HEK293 (cell line): Measurements from ENCODE around the gene HDGF.

Experiments
- CTCF ChIA-PET: fragments of 350-600 bp; formaldehyde crosslinking; extraction: SDS; loops from one replicate; lab custom pipeline; 2021; ENCODE audit warnings: antibody characterized with exemption; lab: Yijun Ruan, JAX
- POLR2A ChIA-PET: fragments of 300-600 bp; formaldehyde crosslinking; extraction: SDS; loops from one replicate; lab custom pipeline; 2020; ENCODE audit warnings: antibody characterized with exemption, inconsistent platforms; lab: Yijun Ruan, JAX
- H3K27ac ChIP-seq: fragments of 200-500 bp; sonication (Bioruptor generic); 2 replicates; pipeline ENCODE4 v1.5.1; 2014; ENCODE audit warnings: low read depth, low read length, control low read depth, inconsistent platforms; ENCODE audit errors: extremely low read depth
- H3K36me3 ChIP-seq, 2 experiments: fragments of 200-500 bp in 1 of 2; sonication (Bioruptor generic) in 1 of 2; 1 replicate in 1 of 2; 2 replicates in 1 of 2; pipeline ENCODE4 v1.5.1; 2014 to 2017; ENCODE audit warnings: inconsistent platforms in 2 of 2, low read length in 2 of 2; ENCODE audit not compliant: control insufficient read depth in 2 of 2, insufficient read depth in 1 of 2
- H3K4me1 ChIP-seq: fragments of 200-500 bp; sonication (Bioruptor generic); 2 replicates; pipeline ENCODE4 v1.5.1; 2014; ENCODE audit warnings: mild to moderate bottlenecking, low read length, inconsistent platforms; ENCODE audit not compliant: control insufficient read depth, insufficient read depth
- H3K4me3 ChIP-seq: 2 replicates; pipeline ENCODE4 v1.5.1; 2011; ENCODE audit warnings: low read depth, mild to moderate bottlenecking, control low read depth, low read length, moderate library complexity
- H3K9me3 ChIP-seq: fragments of 200-500 bp; sonication (Bioruptor generic); 2 replicates; pipeline ENCODE4 v1.5.1; 2014; ENCODE audit warnings: low read depth, low read length, inconsistent platforms; ENCODE audit not compliant: control insufficient read depth, insufficient read depth
- GFI1B ChIP-seq: fragments of 450-650 bp; formaldehyde crosslinking; IDR thresholded peaks from 2 replicates; pipeline ENCODE4 v1.5.1; 2016; ENCODE audit warnings: missing biosample characterization, missing genetic modification characterization
- IKZF3 ChIP-seq: fragments of 450-650 bp; IDR thresholded peaks from 2 replicates; pipeline ENCODE4 v1.5.0; 2018; ENCODE audit warnings: missing biosample characterization, mild to moderate bottlenecking, missing genetic modification characterization, moderate library complexity
- PRDM6 ChIP-seq: fragments of 450-650 bp; formaldehyde crosslinking; IDR thresholded peaks from 2 replicates; pipeline ENCODE4 v1.5.1; 2017; ENCODE audit warnings: missing biosample characterization, missing genetic modification characterization
- ZBTB48 ChIP-seq: fragments of 450-650 bp; formaldehyde crosslinking; IDR thresholded peaks from 2 replicates; pipeline ENCODE4 v1.5.1; 2016; ENCODE audit warnings: missing biosample characterization, missing genetic modification characterization
- ZBTB7A ChIP-seq: fragments of 450-650 bp; formaldehyde crosslinking; IDR thresholded peaks from 2 replicates; pipeline ENCODE4 v1.5.1; 2016; ENCODE audit warnings: low read depth, missing biosample characterization, missing genetic modification characterization
- ZFP3 ChIP-seq: fragments of 450-650 bp; formaldehyde crosslinking; IDR thresholded peaks from 2 replicates; pipeline ENCODE4 v1.5.1; 2016; ENCODE audit warnings: low read depth, missing biosample characterization, missing genetic modification characterization
- ZFP37 ChIP-seq: fragments of 450-650 bp; formaldehyde crosslinking; IDR thresholded peaks from 2 replicates; pipeline ENCODE4 v1.5.1; 2016; ENCODE audit warnings: missing biosample characterization, missing genetic modification characterization
- ZNF121 ChIP-seq: fragments of 450-650 bp; formaldehyde crosslinking; IDR thresholded peaks from 2 replicates; pipeline ENCODE4 v1.5.1; 2016; ENCODE audit warnings: missing biosample characterization, missing genetic modification characterization
- ZNF155 ChIP-seq: fragments of 450-650 bp; formaldehyde crosslinking; IDR thresholded peaks from 2 replicates; pipeline ENCODE4 v1.5.1; 2016; ENCODE audit warnings: missing biosample characterization, missing genetic modification characterization
- ZNF157 ChIP-seq: fragments of 450-650 bp; formaldehyde crosslinking; IDR thresholded peaks from 2 replicates; pipeline ENCODE4 v1.5.1; 2016; ENCODE audit warnings: missing biosample characterization, missing genetic modification characterization
- ZNF2 ChIP-seq: fragments of 450-650 bp; formaldehyde crosslinking; IDR thresholded peaks from 2 replicates; pipeline ENCODE4 v1.5.1; 2016; ENCODE audit warnings: missing biosample characterization, missing genetic modification characterization
- ZNF23 ChIP-seq: fragments of 450-650 bp; formaldehyde crosslinking; IDR thresholded peaks from 2 replicates; pipeline ENCODE4 v1.5.1; 2016; ENCODE audit warnings: missing biosample characterization, missing genetic modification characterization, borderline replicate concordance
- ZNF292 ChIP-seq: fragments of 450-650 bp; formaldehyde crosslinking; IDR thresholded peaks from 2 replicates; pipeline ENCODE4 v1.5.1; 2016; ENCODE audit warnings: low read depth, missing biosample characterization, missing genetic modification characterization, borderline replicate concordance
- ZNF366 ChIP-seq: fragments of 450-650 bp; formaldehyde crosslinking; conservative IDR thresholded peaks from 2 replicates; pipeline ENCODE4 v1.5.1; 2016; ENCODE audit warnings: missing biosample characterization, missing genetic modification characterization
- ZNF433 ChIP-seq: fragments of 450-650 bp; formaldehyde crosslinking; IDR thresholded peaks from 2 replicates; pipeline ENCODE4 v1.5.1; 2016; ENCODE audit warnings: missing biosample characterization, missing genetic modification characterization, low read depth
- ZNF510 ChIP-seq: fragments of 450-650 bp; formaldehyde crosslinking; IDR thresholded peaks from 2 replicates; pipeline ENCODE4 v1.5.1; 2018; ENCODE audit warnings: mild to moderate bottlenecking, missing genetic modification characterization, missing biosample characterization; ENCODE audit not compliant: insufficient replicate concordance
- ZNF561 ChIP-seq: fragments of 450-650 bp; IDR thresholded peaks from 2 replicates; pipeline ENCODE4 v1.5.1; 2018; ENCODE audit warnings: missing biosample characterization, missing genetic modification characterization, borderline replicate concordance
- ZNF600 ChIP-seq: fragments of 450-650 bp; formaldehyde crosslinking; IDR thresholded peaks from 2 replicates; pipeline ENCODE4 v1.5.1; 2016; ENCODE audit warnings: missing biosample characterization, missing genetic modification characterization
- ZNF610 ChIP-seq: fragments of 450-650 bp; formaldehyde crosslinking; IDR thresholded peaks from 2 replicates; pipeline ENCODE4 v1.5.1; 2016; ENCODE audit warnings: missing biosample characterization, missing genetic modification characterization, borderline replicate concordance
- ZNF658 ChIP-seq: fragments of 450-650 bp; formaldehyde crosslinking; IDR thresholded peaks from 2 replicates; pipeline ENCODE4; 2016; ENCODE audit warnings: missing biosample characterization, missing genetic modification characterization
- ZNF664 ChIP-seq: fragments of 450-650 bp; formaldehyde crosslinking; IDR thresholded peaks from 2 replicates; pipeline ENCODE4 v1.5.1; 2016; ENCODE audit warnings: missing biosample characterization, missing genetic modification characterization
- ZNF76 ChIP-seq: fragments of 450-650 bp; formaldehyde crosslinking; IDR thresholded peaks from 2 replicates; pipeline ENCODE4; 2016; ENCODE audit warnings: low read depth, missing biosample characterization, missing genetic modification characterization, borderline replicate concordance
- TF ChIP-seq, protein P1 (sequence below): fragments of 450-650 bp; formaldehyde crosslinking; IDR thresholded peaks from 2 replicates; pipeline ENCODE4 v1.5.1; 2016; ENCODE audit warnings: missing biosample characterization, missing genetic modification characterization
- TF ChIP-seq, protein P2 (sequence below): fragments of 450-650 bp; formaldehyde crosslinking; IDR thresholded peaks from 2 replicates; pipeline ENCODE4 v1.5.1; 2016; ENCODE audit warnings: missing biosample characterization, missing genetic modification characterization
- TF ChIP-seq, protein P3 (sequence below): fragments of 450-650 bp; formaldehyde crosslinking; IDR thresholded peaks from 2 replicates; pipeline ENCODE4 v1.5.1; 2016; ENCODE audit warnings: missing biosample characterization, missing genetic modification characterization
- TF ChIP-seq, protein P4 (sequence below): fragments of 450-650 bp; formaldehyde crosslinking; IDR thresholded peaks from 2 replicates; pipeline ENCODE4 v1.5.1; 2016; ENCODE audit warnings: missing biosample characterization, missing genetic modification characterization

The HDGF gene

GRCh38 chr1:156711011-156711817 lies 40.3 kb downstream of the HDGF start:
- POLR2A ChIA-PET = interaction anchor here (1.2 kb wide), 1 partner anchor 17 kb away, joined by 6 read pairs; the partner anchor contains the start of genes ISG20L2 and METTL25B
- Histone ChIP-seq H3K9me3 (no peaks in the 10 kb centered on the region), H3K4me3 (no peak overlapping the region), H3K27ac (no peak overlapping the region), H3K4me1 (peaks cover 3% of the 10 kb centered on the region; the same call in 1 of the 2 replicates), H3K36me3 (peaks cover 0 to 6% of the 10 kb centered on the region in 2 experiments; a peak in 1 of 3 replicates)
- CTCF ChIA-PET = interaction anchor here (0.6 to 20.2 kb wide), 7 partner anchors 14 to 179 kb away, joined by 3 to 579 read pairs (median 6); partner anchors contain the start of genes METTL25B and MRPL24
- TF ChIP-seq ZFP37 (tag by site-specific recombination) (no peak), ZNF658 (no peak), IKZF3 (tag by site-specific recombination) (0 out of 2 replicates have a peak, but pooled peaks have one; percentile 53), ZNF600 (tag by site-specific recombination) (no peak)

DNA sequence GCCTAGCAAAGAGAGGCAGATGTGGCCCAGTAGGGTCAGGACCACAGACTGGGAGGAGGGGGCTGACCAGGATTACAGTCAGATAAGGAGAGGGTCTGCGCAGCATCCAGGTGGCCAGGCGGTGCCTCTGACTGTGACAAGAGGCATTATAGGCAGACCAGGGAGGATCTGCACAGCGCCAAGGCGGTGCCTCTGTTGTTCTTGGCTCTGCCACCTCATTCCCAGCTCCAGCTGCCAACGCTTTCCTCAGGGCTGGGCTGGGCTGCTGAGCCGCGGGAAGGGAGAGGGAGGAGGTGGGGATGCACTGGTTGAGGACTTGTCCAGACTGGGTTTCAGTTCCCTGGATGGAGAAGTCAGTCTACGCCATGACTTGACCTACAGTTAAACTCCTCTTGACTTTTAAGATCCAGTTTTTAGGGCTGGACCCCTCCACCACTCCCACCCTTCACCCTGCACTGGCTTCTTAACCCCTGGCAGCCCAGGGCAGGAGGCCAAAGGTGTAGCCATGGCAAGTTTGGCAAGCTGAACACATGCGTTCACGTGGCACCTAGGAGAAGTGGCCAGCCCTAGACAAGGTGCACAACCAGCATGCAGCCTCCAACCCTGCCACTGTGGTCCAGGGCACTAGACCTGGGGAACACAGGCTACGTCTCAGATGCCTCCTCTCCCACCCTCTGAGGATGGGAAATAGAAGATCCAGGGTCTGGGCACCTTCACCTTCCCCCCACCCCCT lies 41.6 kb downstream of the HDGF start:
- H3K9me3 ChIP-seq = no peaks in the 10 kb centered on the region
- H3K4me3 ChIP-seq = no peak overlapping the region
- H3K36me3 ChIP-seq = no peaks in the 10 kb centered on the region
- CTCF ChIA-PET = interaction anchor here (0.6 to 20.2 kb wide), 3 partner anchors 16 to 70 kb away, joined by 3 to 579 read pairs (median 11); no protein-coding TSS in a partner anchor
- 0 out of 2 replicates have a peak overlapping the region, but pooled peaks have one; percentile 16 for H3K27ac ChIP-seq
- H3K4me1 ChIP-seq = peaks cover 3% of the 10 kb centered on the region; the same call in 1 of the 2 replicates
- POLR2A ChIA-PET = no interaction called here
- TF ChIP-seq ZBTB48 (tag by site-specific recombination) = no peak
- TF ChIP-seq ZNF292 (tag by site-specific recombination) = no peak
- TF ChIP-seq ZNF76 (tag by site-specific recombination) = no peak
- TF ChIP-seq ZNF664 (tag by site-specific recombination) = no peak
- TF ChIP-seq ZNF155 (tag by site-specific recombination) = no peak
- TF ChIP-seq, protein P1, sequence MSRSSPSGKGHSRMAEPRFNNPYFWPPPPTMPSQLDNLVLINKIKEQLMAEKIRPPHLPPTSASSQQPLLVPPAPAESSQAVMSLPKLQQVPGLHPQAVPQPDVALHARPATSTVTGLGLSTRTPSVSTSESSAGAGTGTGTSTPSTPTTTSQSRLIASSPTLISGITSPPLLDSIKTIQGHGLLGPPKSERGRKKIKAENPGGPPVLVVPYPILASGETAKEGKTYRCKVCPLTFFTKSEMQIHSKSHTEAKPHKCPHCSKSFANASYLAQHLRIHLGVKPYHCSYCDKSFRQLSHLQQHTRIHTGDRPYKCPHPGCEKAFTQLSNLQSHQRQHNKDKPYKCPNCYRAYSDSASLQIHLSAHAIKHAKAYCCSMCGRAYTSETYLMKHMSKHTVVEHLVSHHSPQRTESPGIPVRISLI (tag by site-specific recombination) = no peak
- TF ChIP-seq IKZF3 (tag by site-specific recombination) = 0 out of 2 replicates have a peak, but pooled peaks have one; percentile 32
- TF ChIP-seq ZNF2 (tag by site-specific recombination) = no peak
- no peak for TF ChIP-seq ZNF433 (tag by site-specific recombination)
- TF ChIP-seq ZBTB7A (tag by site-specific recombination) = no peak
- no peak for TF ChIP-seq ZNF23
- TF ChIP-seq, protein P2, sequence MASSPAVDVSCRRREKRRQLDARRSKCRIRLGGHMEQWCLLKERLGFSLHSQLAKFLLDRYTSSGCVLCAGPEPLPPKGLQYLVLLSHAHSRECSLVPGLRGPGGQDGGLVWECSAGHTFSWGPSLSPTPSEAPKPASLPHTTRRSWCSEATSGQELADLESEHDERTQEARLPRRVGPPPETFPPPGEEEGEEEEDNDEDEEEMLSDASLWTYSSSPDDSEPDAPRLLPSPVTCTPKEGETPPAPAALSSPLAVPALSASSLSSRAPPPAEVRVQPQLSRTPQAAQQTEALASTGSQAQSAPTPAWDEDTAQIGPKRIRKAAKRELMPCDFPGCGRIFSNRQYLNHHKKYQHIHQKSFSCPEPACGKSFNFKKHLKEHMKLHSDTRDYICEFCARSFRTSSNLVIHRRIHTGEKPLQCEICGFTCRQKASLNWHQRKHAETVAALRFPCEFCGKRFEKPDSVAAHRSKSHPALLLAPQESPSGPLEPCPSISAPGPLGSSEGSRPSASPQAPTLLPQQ (tag by site-specific recombination) = 0 out of 2 replicates have a peak, but pooled peaks have one; percentile 21
- TF ChIP-seq ZNF366 = no peak
- no peak for TF ChIP-seq ZNF510 (tag by site-specific recombination)
- no peak for TF ChIP-seq ZNF561 (tag by site-specific recombination)
- TF ChIP-seq ZNF610 (tag by site-specific recombination) = no peak
- TF ChIP-seq GFI1B (tag by site-specific recombination) = no peak
- TF ChIP-seq, protein P3, sequence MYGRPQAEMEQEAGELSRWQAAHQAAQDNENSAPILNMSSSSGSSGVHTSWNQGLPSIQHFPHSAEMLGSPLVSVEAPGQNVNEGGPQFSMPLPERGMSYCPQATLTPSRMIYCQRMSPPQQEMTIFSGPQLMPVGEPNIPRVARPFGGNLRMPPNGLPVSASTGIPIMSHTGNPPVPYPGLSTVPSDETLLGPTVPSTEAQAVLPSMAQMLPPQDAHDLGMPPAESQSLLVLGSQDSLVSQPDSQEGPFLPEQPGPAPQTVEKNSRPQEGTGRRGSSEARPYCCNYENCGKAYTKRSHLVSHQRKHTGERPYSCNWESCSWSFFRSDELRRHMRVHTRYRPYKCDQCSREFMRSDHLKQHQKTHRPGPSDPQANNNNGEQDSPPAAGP (tag by site-specific recombination) = peak; percentile 90
- TF ChIP-seq, protein P4, sequence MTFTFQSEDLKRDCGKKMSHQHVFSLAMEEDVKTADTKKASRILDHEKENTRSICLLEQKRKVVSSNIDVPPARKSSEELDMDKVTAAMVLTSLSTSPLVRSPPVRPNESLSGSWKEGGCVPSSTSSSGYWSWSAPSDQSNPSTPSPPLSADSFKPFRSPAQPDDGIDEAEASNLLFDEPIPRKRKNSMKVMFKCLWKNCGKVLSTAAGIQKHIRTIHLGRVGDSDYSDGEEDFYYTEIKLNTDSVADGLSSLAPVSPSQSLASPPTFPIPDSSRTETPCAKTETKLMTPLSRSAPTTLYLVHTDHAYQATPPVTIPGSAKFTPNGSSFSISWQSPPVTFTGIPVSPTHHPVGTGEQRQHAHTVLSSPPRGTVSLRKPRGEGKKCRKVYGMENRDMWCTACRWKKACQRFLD (tag by site-specific recombination) = no peak
- TF ChIP-seq ZNF121 (tag by site-specific recombination) = no peak
- no peak for TF ChIP-seq PRDM6 (tag by site-specific recombination)
- TF ChIP-seq ZFP3 = no peak
- no peak for TF ChIP-seq ZNF157
